HG03457 (cell line): Measurements from ENCODE around the gene RPS10.
A peak's percentile ranks its signal among the peaks of the same experiment; 100 is the strongest.

Experiments used
- ATAC-seq: cut with Tn5 transposase; IDR thresholded peaks from one replicate; pipeline ENCODE4 v1.9.1; 2021; ENCODE audit warnings: moderate number of reproducible peaks; ENCODE audit not compliant: unreplicated experiment

Gene RPS10

GRCh38 chr6:34425498-34426410 lies at the start of gene RPS10:
Gene RPS10, minus strand, starts transcription at chr6:34426069. Its CDS starts 848 bp downstream, at chr6:34425221.
- peak; percentile 61 for ATAC-seq

DNA sequence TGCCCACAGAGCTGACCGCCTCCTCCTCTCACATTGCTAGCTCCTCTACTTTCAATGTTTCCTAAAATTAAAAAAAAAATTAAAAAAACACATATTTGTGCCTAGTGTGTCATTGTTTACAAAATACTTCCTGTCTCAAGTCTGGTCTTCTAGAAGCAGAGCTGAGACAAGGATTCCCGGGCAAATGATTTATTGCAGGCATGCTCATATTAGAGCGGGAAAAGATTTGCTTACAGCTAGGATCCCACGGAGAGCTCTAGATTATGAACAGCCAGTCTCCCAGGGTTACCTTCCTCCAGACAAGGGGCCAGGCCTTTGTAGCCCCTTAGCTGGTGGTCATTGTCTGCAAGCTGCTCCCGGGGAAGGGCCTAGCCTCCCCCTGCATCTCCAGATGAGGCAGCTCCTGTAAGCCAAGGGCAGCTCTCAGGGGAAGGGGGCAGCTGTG lies 49.4 kb upstream of the RPS10 start:
- no peak for ATAC-seq

DNA sequence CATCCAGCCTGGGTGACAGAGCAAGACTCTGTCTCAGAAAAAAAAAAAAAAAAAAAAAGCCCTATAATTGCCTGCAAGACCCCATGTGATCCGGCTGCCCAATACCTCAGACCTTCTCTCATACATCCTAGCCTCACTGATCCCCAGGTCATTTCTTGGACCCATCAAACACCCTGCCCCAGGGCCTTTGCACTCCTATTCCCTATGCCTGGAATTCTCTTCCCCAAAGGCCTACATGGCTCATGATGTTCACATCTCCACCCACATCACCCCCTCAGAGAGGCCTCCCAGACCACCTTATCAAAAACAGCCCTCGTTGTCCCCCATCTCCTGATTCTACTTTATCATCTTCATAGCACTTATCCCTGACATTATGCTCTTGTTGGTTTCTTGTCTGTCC lies 48.9 kb upstream of the RPS10 start:
- ATAC-seq = no peak

GRCh38 chr6:34473967-34474366 lies 48.1 kb upstream of the RPS10 start:
- no peak for ATAC-seq

DNA sequence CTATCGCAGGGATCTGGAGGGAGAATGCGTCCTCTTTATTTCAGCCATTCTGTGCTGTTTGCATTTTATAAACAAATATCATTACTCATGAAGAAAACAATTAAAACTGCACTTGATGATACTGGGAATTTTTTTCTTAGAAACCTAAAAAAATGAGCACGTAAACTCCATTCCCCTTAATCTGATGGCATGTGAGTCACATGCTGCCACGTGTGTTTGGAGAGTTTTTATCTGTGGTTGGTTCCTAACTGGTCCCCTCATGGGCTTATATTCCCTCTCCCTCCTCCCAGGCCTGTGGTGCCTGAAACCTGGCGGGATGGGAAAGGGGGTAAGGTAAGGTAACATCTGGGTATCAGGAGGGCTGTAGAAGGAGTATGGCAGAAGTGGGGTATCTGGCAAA lies 46.6 kb upstream of the RPS10 start:
- no peak for ATAC-seq

- ATAC-seq = no peak
These were observed 43.6 kb upstream of the RPS10 start for GRCh38 chr6:34469499-34469898.

DNA sequence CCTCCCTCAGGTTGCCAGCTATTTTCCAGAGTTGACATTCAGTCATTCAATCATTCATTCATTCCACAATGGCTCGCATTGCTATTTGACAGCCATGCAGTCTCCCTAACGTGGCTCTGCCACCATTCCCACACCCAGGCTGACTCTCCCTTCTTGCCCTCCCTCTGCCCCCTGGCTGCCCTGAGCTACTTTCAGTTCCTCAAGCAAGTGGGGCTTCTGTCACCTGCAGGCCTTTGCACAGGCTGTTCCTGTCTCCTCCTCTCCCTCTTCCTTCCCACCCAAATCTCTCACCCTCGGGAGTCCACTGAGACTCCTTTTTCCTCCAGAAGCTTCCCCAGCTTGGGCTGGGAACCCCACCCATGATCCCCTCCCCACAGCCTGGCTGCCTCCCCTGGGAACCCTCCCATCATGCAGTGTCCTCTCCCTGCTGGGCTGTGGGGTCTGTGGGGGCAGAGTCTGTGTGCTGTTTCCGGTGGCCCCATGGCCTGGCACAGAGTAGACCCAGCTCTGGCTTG lies 42.6 kb upstream of the RPS10 start:
- ATAC-seq = no peak

GRCh38 chr6:34466242-34467185 lies 40.6 kb upstream of the RPS10 start:
- ATAC-seq = no peak

DNA sequence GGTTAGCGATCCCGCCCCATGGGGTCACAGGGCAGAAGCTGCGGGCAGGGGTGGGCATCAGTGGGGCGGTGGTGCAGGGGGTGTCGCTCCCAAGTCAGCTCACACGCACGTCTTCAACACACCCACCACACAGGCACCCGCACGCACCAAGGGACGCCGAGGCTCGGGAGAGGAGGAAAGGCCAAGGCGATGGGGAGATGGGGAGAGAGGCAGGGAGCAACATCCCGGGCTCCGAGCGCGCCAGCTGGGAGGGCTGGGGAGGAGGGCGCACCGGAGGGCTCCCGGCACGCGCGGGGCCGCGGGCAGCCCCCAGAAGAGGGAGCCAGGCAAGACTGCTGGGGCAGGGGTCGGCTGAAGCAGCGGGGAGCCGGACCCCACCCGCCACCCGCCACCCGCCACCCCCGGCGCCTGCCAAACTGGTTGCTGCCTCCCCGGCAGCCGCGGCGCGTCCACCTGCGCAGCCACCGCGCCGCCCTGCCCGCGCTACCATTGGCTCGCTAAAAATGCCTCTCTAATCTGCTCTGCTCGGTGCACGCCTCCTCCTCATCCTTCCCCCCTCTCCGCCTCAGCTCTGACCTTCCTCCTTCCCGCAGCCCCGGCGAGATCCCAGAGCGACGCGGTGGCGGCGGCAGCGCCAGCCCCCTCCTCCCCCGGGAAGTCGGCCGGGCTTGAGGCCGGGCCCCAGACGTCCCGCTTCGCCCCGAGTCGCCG lies 39.8 kb upstream of the RPS10 start, which contains the start of gene PACSIN1:
TSS of gene PACSIN1 (plus strand) at position 546 of the 711 bp plus-strand sequence. CDS start 60,230 bp downstream, outside the sequence.
- no peak for ATAC-seq

DNA sequence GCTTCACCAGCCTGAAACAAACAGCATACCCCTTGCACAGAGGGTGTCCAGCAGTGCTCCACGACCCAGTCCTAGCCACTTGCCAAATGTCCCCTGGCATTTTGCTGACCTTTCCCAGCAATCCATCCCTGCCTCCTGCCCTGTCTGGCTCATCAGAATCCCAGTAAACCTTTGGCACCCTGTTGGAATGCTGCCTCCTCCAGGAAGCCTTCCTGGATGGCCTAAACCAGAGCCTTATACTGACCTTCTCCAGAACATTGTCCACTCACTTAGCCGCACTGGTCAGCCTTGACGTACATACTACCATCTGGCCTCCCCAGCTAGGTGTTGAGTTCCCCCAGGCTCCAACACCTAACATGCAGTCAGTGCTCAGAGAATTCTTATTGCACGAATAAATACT lies 38.0 kb upstream of the RPS10 start:
- ATAC-seq = no peak

DNA sequence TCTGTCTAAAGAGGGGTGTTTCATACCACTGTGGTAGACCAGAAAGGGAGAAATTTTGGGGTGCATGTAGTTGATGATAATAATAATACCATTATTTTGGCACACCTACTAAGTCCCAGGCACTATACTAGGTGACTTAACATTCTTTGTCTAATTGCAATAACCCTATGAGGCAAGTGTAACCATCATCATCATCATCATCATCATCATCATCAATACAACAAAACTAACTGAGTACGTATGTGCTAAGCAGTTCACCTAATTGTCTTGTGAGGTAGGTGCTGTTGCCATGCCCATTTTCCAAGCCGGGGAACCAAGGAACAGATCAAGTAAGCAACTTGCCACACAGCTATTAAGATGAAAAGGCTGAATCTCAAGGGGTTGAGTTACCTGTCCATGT lies 37.4 kb upstream of the RPS10 start:
- no peak for ATAC-seq

DNA sequence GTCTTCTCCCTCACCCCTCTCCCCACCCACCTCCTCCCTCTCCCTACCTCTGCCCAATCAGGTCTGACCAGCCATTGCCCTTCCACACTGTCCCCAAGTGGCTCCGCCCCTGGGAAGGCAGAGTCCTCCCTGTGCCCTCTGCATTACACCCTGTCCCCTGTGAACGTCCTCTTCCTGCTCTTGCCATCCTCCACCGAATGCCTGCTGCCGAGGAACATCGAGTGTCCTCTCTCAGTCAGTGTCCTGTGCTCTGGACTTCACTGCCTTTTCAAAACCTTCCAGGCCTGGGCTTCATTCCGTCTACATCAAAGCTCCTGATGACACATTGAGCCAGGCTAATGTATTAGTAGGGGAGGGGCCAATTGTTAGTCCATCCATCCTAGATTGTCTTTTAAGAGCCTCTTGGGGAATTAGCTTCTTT lies 36.7 kb upstream of the RPS10 start:
- ATAC-seq = no peak

GRCh38 chr6:34462010-34462409 lies 36.1 kb upstream of the RPS10 start:
- ATAC-seq = no peak

GRCh38 chr6:34460796-34461507 lies 35.1 kb upstream of the RPS10 start:
- ATAC-seq = no peak

DNA sequence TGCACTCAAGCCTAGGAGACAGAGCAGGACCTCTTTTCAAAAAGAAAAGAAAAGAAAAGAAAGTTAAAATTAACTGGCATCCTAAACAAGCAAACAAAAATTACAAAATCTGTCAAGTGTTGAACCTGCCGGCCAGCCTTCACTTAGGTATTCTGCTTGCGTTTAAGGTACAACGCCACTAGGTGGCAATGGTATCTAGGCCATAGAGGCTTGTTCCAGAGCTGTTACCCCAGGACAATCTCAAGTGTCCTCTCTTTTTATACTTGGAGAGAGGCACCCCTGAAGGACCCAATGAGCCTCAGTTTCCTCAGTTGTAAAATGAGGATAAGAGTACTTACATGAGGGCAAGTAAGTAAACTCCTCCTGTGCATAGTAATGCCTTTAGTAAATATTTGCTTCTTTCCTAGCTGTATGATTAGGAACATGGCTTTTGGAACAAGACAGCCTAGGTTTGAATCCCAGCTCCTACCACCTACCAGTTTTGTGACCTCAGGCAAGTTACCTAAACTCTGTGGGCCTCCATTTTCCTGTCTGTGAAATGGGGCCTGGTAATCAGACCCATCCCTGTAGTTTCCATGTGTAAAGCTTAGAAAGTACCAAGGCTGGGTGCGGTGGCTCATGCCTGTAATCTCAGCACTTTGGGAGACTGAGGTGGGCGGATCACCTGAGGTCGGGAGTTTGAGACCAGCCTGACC lies 34.2 kb upstream of the RPS10 start:
- no peak for ATAC-seq

DNA sequence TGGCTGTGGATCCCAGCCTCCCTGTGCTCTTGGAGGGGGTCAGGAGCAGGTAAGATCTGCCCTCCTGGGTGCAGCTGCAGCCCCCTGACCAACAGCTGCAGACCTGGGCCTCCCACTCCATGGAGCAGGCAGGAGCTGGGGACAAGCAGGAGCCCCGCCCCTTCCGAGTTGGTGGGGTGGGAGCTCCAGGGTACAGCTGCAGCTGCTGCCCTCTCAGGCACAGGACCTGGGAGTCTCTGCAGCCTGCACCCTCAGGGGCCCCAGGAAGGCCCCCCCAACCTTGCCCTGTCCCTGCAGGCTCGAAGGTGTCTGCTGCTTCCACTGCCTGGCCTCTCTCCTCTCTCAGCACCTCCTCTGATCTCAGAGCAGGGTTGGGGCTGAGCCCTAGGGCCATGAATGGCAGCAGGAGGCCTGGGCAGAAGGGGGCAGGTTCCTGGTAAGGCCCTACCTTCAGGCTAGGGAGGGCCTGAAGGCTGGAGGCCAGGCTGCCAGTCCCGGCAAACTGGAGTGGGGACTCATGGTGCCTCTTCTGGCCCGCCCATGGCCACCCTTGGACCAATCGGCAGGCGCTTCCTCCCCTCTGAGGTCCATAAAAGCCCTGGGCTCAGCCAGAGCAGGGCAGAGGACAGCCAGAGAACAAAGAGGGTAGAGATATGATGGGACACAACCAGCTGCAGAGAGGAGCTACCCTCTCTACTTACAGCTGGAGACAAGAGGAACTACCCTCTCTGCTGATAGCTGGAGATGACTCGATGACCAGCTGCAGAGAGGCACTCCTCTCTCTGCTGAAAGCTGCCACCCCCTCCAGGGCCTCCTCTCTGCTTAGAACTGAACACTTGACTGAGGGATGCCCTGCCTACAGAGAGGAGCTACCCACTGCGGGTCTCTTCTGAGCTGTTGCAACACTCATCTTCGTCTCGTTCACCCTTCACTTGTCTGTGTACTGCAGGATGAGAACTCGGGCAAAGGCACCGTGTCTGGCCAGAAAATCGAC lies 32.2 kb upstream of the RPS10 start:
- no peak for ATAC-seq

GRCh38 chr6:34457382-34457741 lies 31.5 kb upstream of the RPS10 start:
- no peak for ATAC-seq

GRCh38 chr6:34455831-34456230 lies 30.0 kb upstream of the RPS10 start:
- no peak for ATAC-seq
